BE2C (cell line): ENCODE measurements around the gene TMBIM1.

Experiments used
- DNase-seq: peaks from one replicate; pipeline ENCODE4 v3.0.0-alpha.2; 2020
- H3K27me3 ChIP-seq: fragments of 250-450 bp; sonication (Bioruptor Pico); 2 replicates; pipeline ENCODE4 v1.5.1; 2020; ENCODE audit warnings: mild to moderate bottlenecking
- H3K36me3 ChIP-seq: fragments of 250-450 bp; sonication (Bioruptor Pico); 2 replicates; pipeline ENCODE4 v1.5.1; 2020; ENCODE audit warnings: mild to moderate bottlenecking
- H3K4me1 ChIP-seq: fragments of 250-450 bp; sonication (Bioruptor Pico); 2 replicates; pipeline ENCODE4 v1.5.1; 2020
- H3K4me3 ChIP-seq: 2 replicates; pipeline ENCODE4 v1.5.1; 2011; ENCODE audit warnings: low read depth, low read length
- H3K9me3 ChIP-seq: fragments of 250-450 bp; sonication (Bioruptor Pico); 2 replicates; pipeline ENCODE4 v1.5.1; 2020
- TF ChIP-seq, protein P1 (sequence below): IDR thresholded peaks from 2 replicates; pipeline ENCODE4 v1.5.1; 2012; ENCODE audit warnings: mild to moderate bottlenecking, low read depth, low read length

The TMBIM1 gene

DNA sequence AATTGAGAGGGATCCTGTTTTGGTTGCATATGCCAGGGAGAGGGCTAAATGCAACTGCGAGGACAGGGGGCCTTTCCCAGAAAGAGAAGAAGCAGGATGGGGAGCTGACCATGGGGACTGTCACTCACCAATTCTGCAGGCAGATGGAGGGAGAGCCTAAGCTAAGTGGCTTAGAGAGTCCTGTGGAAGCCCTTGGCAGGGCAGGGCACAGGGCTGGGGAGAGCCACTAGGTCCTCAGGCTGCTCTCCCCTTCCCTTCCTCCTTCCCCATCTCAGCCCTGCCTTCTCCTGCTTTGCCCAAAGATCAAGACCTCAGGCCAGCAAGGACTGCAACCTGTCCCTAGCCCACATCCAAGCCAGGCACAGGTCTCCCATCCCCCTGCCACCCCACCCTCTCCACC is 40.0 kb upstream of the TMBIM1 start:
- H3K27me3 ChIP-seq, result no peaks in the 10 kb centered on the region
- TF ChIP-seq, protein P1, sequence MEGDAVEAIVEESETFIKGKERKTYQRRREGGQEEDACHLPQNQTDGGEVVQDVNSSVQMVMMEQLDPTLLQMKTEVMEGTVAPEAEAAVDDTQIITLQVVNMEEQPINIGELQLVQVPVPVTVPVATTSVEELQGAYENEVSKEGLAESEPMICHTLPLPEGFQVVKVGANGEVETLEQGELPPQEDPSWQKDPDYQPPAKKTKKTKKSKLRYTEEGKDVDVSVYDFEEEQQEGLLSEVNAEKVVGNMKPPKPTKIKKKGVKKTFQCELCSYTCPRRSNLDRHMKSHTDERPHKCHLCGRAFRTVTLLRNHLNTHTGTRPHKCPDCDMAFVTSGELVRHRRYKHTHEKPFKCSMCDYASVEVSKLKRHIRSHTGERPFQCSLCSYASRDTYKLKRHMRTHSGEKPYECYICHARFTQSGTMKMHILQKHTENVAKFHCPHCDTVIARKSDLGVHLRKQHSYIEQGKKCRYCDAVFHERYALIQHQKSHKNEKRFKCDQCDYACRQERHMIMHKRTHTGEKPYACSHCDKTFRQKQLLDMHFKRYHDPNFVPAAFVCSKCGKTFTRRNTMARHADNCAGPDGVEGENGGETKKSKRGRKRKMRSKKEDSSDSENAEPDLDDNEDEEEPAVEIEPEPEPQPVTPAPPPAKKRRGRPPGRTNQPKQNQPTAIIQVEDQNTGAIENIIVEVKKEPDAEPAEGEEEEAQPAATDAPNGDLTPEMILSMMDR, result no peak
- no peak overlapping the region for H3K4me3 ChIP-seq

DNA sequence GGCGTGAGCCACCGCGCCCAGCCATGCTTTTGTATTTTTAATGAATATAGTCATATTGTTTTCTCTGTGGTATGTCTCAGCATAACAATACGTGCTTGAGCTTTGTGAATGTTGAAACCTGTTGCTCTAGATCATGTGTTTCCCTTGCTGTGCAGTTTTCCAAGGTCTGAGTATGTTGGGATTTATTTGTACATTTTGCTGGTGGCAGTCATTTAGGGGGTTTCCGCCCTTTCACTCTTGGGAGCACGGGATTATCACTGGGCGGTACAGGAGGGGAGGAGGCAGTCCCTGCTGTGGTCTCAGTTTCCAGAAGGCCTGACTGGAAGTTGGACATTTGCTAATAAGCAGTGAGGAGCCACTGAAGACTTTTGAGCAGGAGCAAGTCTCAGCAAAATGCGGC is 39.4 kb upstream of the TMBIM1 start:
- TF ChIP-seq, protein P1, result no peak
- H3K4me3 ChIP-seq, result no peak overlapping the region

More for the DNA sequence above, 40.0 kb upstream of the TMBIM1 start:
- DNase-seq, result no peak
- no peaks in the 10 kb centered on the region for H3K4me1 ChIP-seq
- no peaks in the 10 kb centered on the region for H3K36me3 ChIP-seq
- H3K9me3 ChIP-seq, result no peaks in the 10 kb centered on the region

DNA sequence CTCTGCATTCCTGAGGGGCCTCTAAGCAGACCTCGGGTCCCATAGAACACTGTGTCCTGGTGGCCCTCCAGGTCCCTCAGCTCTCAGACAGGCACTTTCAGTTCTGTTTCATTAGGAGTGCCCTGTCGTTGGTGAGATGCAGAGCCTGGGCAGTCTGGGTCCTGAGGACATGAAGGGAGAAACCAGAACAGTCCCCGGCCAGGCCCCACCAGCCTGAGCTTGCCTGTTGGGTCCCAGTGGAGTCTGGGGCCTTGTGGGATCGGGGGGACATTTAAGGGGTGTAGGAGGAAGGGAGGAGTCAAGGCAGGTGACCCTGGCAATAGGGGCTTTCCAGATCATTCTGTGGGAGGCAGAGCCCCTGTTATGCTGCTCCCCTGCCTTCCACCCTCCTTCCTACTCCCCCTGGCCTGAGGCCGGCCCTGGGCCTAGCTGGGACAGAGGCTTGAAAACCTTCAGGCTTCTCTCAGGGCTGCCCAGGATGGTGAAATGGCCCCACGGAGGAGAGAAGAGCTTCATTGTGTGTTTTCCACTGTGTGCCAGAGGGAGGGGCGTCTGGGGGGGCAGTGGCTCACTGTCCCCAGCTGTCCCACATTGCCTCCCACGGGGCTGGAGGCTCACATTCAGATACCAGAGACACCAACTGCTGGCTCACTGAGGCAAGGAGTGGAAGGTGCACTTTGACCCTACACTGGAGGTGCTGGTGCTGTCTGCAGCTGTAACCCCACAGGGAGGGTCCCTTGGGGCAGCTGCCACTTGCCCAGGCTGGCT is 37.7 kb upstream of the TMBIM1 start:
- Histone ChIP-seq H3K4me1 (peaks cover 16% of the 10 kb centered on the region; the same call in 1 of the 2 replicates), H3K9me3 (no peaks in the 10 kb centered on the region), H3K27me3 (no peaks in the 10 kb centered on the region), H3K36me3 (no peaks in the 10 kb centered on the region), H3K4me3 (no peak overlapping the region)
- DNase-seq, result no peak
- TF ChIP-seq, protein P1, result no peak

More for the DNA sequence above, 39.4 kb upstream of the TMBIM1 start:
- DNase-seq, result no peak
- Histone ChIP-seq H3K27me3 (no peaks in the 10 kb centered on the region), H3K9me3 (no peaks in the 10 kb centered on the region), H3K36me3 (no peaks in the 10 kb centered on the region), H3K4me1 (0 out of 2 replicates have a peak, but pooled peaks cover under 1% of the 10 kb centered on the region)

- DNase-seq, result no peak
- TF ChIP-seq, protein P1, result no peak
- H3K4me3 ChIP-seq, result no peak overlapping the region
Measured at GRCh38 chr2:218329027-218329825, 36.9 kb upstream of the TMBIM1 start.

DNA sequence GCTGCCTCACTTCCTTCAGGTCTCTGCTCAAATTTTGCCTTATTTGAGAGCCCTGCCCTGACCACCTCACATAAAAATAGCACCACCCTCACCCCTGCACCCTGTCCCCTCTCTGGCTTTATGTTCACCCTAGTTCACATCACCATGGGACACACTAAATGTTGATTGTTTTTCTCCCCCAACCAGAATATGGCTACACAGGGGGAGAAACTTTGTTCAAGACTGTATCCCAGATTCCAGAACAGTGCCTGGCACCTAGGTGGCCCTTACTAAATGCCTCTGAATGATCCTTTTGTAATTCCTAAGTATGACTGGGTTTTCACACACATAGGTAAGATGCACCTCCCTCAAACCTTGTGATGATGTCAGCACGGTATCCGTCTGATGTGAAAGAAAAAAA is 36.0 kb upstream of the TMBIM1 start:
- H3K4me1 ChIP-seq, result peaks cover 21% of the 10 kb centered on the region
- H3K36me3 ChIP-seq, result no peaks in the 10 kb centered on the region
- H3K27me3 ChIP-seq, result no peaks in the 10 kb centered on the region
- H3K9me3 ChIP-seq, result no peaks in the 10 kb centered on the region
- TF ChIP-seq, protein P1, result no peak
- H3K4me3 ChIP-seq, result no peak overlapping the region
- no peak for DNase-seq

More at GRCh38 chr2:218329027-218329825, 36.9 kb upstream of the TMBIM1 start:
- Histone ChIP-seq H3K4me1 (peaks cover 18% of the 10 kb centered on the region), H3K9me3 (no peaks in the 10 kb centered on the region), H3K27me3 (no peaks in the 10 kb centered on the region), H3K36me3 (no peaks in the 10 kb centered on the region)
